ENCODE results near the gene PTPRG. TPM values are rescaled to one million over a fixed set of nuclear protein-coding genes. Genes with fewer than 3 reads are reported as not detected.

The PTPRG gene
- total RNA-seq, 1 donor from 2014 or later = 80.7 TPM

GRCh38 chr3:61613666-61614065 is 52.3 kb downstream of the PTPRG start:
- DNase-seq (ENCODE audit: low spot score) = no peak
- TF ChIP-seq CTCF (IDR thresholded peaks at IDR 0.05; ENCODE audit: unreplicated experiment) = no peak

GRCh38 chr3:61615643-61616042 is 54.3 kb downstream of the PTPRG start:
- Mint-ChIP-seq H3K27me3 (ENCODE audit: unreplicated experiment) (no peaks in the 10 kb centered on the region), H3K4me1 (ENCODE audit: unreplicated experiment) (no peaks in the 10 kb centered on the region), H3K9me3 (ENCODE audit: unreplicated experiment) (no peaks in the 10 kb centered on the region), H3K36me3 (ENCODE audit: low read depth, unreplicated experiment) (peaks cover 3% of the 10 kb centered on the region), H3K27ac (ENCODE audit: unreplicated experiment) (no peak overlapping the region), H3K4me3 (ENCODE audit: unreplicated experiment) (no peak overlapping the region)
- no peak for DNase-seq (ENCODE audit: low spot score)
- no peak for TF ChIP-seq CTCF (IDR thresholded peaks at IDR 0.05; ENCODE audit: unreplicated experiment)

More at GRCh38 chr3:61613666-61614065, 52.3 kb downstream of the PTPRG start:
- H3K27ac Mint-ChIP-seq (ENCODE audit: unreplicated experiment) = no peak overlapping the region
- H3K9me3 Mint-ChIP-seq (ENCODE audit: unreplicated experiment) = no peaks in the 10 kb centered on the region
- peaks cover 3% of the 10 kb centered on the region for H3K36me3 Mint-ChIP-seq (ENCODE audit: low read depth, unreplicated experiment)
- no peaks in the 10 kb centered on the region for H3K27me3 Mint-ChIP-seq (ENCODE audit: unreplicated experiment)
- H3K4me1 Mint-ChIP-seq (ENCODE audit: unreplicated experiment) = no peaks in the 10 kb centered on the region
- H3K4me3 Mint-ChIP-seq (ENCODE audit: unreplicated experiment) = no peak overlapping the region

- Mint-ChIP-seq H3K4me3 (ENCODE audit: unreplicated experiment) (no peak overlapping the region), H3K9me3 (ENCODE audit: unreplicated experiment) (no peaks in the 10 kb centered on the region), H3K36me3 (ENCODE audit: low read depth, unreplicated experiment) (peaks cover 3% of the 10 kb centered on the region), H3K27ac (ENCODE audit: unreplicated experiment) (no peak overlapping the region), H3K4me1 (ENCODE audit: unreplicated experiment) (no peaks in the 10 kb centered on the region), H3K27me3 (ENCODE audit: unreplicated experiment) (no peaks in the 10 kb centered on the region)
- DNase-seq (ENCODE audit: low spot score) = no peak
- no peak for TF ChIP-seq CTCF (IDR thresholded peaks at IDR 0.05; ENCODE audit: unreplicated experiment)
Observed at GRCh38 chr3:61616586-61616985, 55.2 kb downstream of the PTPRG start.

GRCh38 chr3:61617041-61617440 is 55.7 kb downstream of the PTPRG start:
- DNase-seq (ENCODE audit: low spot score) = no peak
- no peak overlapping the region for H3K4me3 Mint-ChIP-seq (ENCODE audit: unreplicated experiment)
- H3K27ac Mint-ChIP-seq (ENCODE audit: unreplicated experiment) = peak overlapping the region; percentile 23
- no peaks in the 10 kb centered on the region for H3K4me1 Mint-ChIP-seq (ENCODE audit: unreplicated experiment)
- no peaks in the 10 kb centered on the region for H3K27me3 Mint-ChIP-seq (ENCODE audit: unreplicated experiment)
- no peak for TF ChIP-seq CTCF (IDR thresholded peaks at IDR 0.05; ENCODE audit: unreplicated experiment)
- no peaks in the 10 kb centered on the region for H3K9me3 Mint-ChIP-seq (ENCODE audit: unreplicated experiment)
- peaks cover 3% of the 10 kb centered on the region for H3K36me3 Mint-ChIP-seq (ENCODE audit: low read depth, unreplicated experiment)

GRCh38 chr3:61617651-61618050 is 56.3 kb downstream of the PTPRG start:
- no peak for DNase-seq (ENCODE audit: low spot score)
- Mint-ChIP-seq H3K4me3 (ENCODE audit: unreplicated experiment) (no peak overlapping the region), H3K36me3 (ENCODE audit: low read depth, unreplicated experiment) (peaks cover 3% of the 10 kb centered on the region), H3K27me3 (ENCODE audit: unreplicated experiment) (no peaks in the 10 kb centered on the region), H3K27ac (ENCODE audit: unreplicated experiment) (no peak overlapping the region), H3K9me3 (ENCODE audit: unreplicated experiment) (no peaks in the 10 kb centered on the region), H3K4me1 (ENCODE audit: unreplicated experiment) (no peaks in the 10 kb centered on the region)
- TF ChIP-seq CTCF (IDR thresholded peaks at IDR 0.05; ENCODE audit: unreplicated experiment) = no peak

All from endothelial cell (in vitro differentiated cells).